GM12878 (cell line): Measurements from ENCODE around the gene SLC9A8. TPM values are rescaled to one million over a fixed set of nuclear protein-coding genes. Genes with fewer than 3 reads are reported as not detected.

Experiments used
- ATAC-seq: fragments of 200-7000 bp; cut with Tn5 transposase; 3 replicates; pipeline ENCODE4 v1.9.1; 2020; ENCODE audit warnings: mild to moderate bottlenecking, moderate library complexity
- BruUV-seq: library from RNA; stranded (reverse); fragments of 400-500 nt; replicated peaks from 2 replicates; lab custom pipeline; 2021; lab: Mats Ljungman, UMichigan
- CTCF ChIA-PET: fragments of 300-600 bp; sonication (Branson Sonifier 250); formaldehyde crosslinking; extraction: SDS; loops from one replicate; lab custom pipeline; 2021; ENCODE audit warnings: inconsistent platforms; lab: Yijun Ruan, JAX
- POLR2A ChIA-PET: fragments of 350-600 bp; formaldehyde crosslinking; extraction: SDS; loops from one replicate; lab custom pipeline; 2021; ENCODE audit warnings: inconsistent platforms; lab: Charles Lee
- RAD21 ChIA-PET: fragments of 300-600 bp; sonication (Branson Sonifier 250); formaldehyde crosslinking; loops from one replicate; lab custom pipeline; 2023; ENCODE audit warnings: antibody characterized with exemption; ENCODE audit not compliant: unreplicated experiment; lab: Charles Lee
- SMC1A ChIA-PET: fragments of 300-600 bp; sonication (Branson Sonifier 250); formaldehyde crosslinking; loops from one replicate; lab custom pipeline; 2023; ENCODE audit not compliant: unreplicated experiment, uncharacterized antibody; lab: Charles Lee
- DNase-seq: peaks from one replicate; pipeline ENCODE4 v3.0.0-alpha.2; 2011; ENCODE audit warnings: low read depth, low spot score
- FAIRE-seq: peaks from 3 replicates; lab custom pipeline; 2011; peaks lifted over from hg19 to GRCh38; lab: Jason Lieb, UNC
- H2AFZ ChIP-seq: 2 replicates; pipeline ENCODE4 v1.6.0; 2011; ENCODE audit warnings: low read depth, low read length, control low read depth; ENCODE audit not compliant: control insufficient read depth
- H3K27ac ChIP-seq: 2 replicates; pipeline ENCODE4 v1.5.1; 2011; ENCODE audit warnings: control low read depth; ENCODE audit not compliant: control insufficient read depth, insufficient read depth
- H3K27me3 ChIP-seq, 2 experiments: replicated peaks in 1 of 2; 2 replicates each; pipeline versions ENCODE4 v1.6.0 to v1.6.1; 2011; ENCODE audit warnings: low read length in 1 of 2; ENCODE audit not compliant: control insufficient read depth in 2 of 2, insufficient read depth in 2 of 2
- H3K36me3 ChIP-seq, 2 experiments: 2 replicates each; pipeline ENCODE4 v1.5.1; 2011; ENCODE audit warnings: low read length in 1 of 2; ENCODE audit not compliant: control insufficient read depth in 2 of 2, insufficient read depth in 2 of 2
- H3K4me1 ChIP-seq: 2 replicates; pipeline ENCODE4 v1.6.1; 2011; ENCODE audit warnings: mild to moderate bottlenecking, low read length, moderate library complexity, mixed read lengths; ENCODE audit not compliant: control insufficient read depth, insufficient read depth
- H3K4me2 ChIP-seq: 2 replicates; pipeline ENCODE4 v1.6.0; 2011; ENCODE audit warnings: control low read depth; ENCODE audit not compliant: control insufficient read depth, insufficient read depth
- H3K4me3 ChIP-seq: fragments of 200-600 bp; sonication (generic); 2 replicates; pipeline ENCODE4 v1.5.1; 2016
- H3K79me2 ChIP-seq: 2 replicates; pipeline ENCODE4 v1.6.0; 2011; ENCODE audit warnings: low read length; ENCODE audit not compliant: control insufficient read depth, insufficient read depth
- H3K9ac ChIP-seq: 2 replicates; pipeline ENCODE4 v1.8.0; 2011; ENCODE audit warnings: low read length, control low read depth, mixed read lengths; ENCODE audit not compliant: control insufficient read depth, insufficient read depth
- H3K9me3 ChIP-seq: replicated peaks from 3 replicates; pipeline ENCODE4 v1.5.1; 2011; ENCODE audit warnings: mild to moderate bottlenecking, low read length; ENCODE audit not compliant: control insufficient read depth, insufficient read depth
- H4K20me1 ChIP-seq: 2 replicates; pipeline ENCODE4 v1.6.0; 2011; ENCODE audit not compliant: control insufficient read depth, insufficient read depth
- BACH1 ChIP-seq: fragments of 450-650 bp; IDR thresholded peaks from 2 replicates; pipeline ENCODE4 v1.6.1; 2017; ENCODE audit warnings: mild to moderate bottlenecking, borderline replicate concordance
- CHD1 ChIP-seq: IDR thresholded peaks from 2 replicates; pipeline ENCODE4 v1.6.1; 2012; ENCODE audit warnings: low read depth, low read length, improper control_type of control experiment
- MEF2B ChIP-seq: fragments of 450-650 bp; IDR thresholded peaks from 2 replicates; pipeline ENCODE4 v1.6.1; 2018; ENCODE audit warnings: mild to moderate bottlenecking, moderate library complexity; ENCODE audit not compliant: partially characterized antibody, poor library complexity, severe bottlenecking
- MTA2 ChIP-seq: fragments of 450-650 bp; IDR thresholded peaks from 2 replicates; pipeline ENCODE4 v1.6.1; 2016; ENCODE audit warnings: low read depth, mild to moderate bottlenecking, moderate library complexity
- RB1 ChIP-seq: fragments of 450-650 bp; formaldehyde crosslinking; IDR thresholded peaks from 2 replicates; pipeline ENCODE4 v1.6.1; 2017; ENCODE audit warnings: mild to moderate bottlenecking, borderline replicate concordance
- RELB ChIP-seq: fragments of 450-650 bp; IDR thresholded peaks from 2 replicates; pipeline ENCODE4 v1.6.1; 2017; ENCODE audit warnings: low read depth, mild to moderate bottlenecking, moderate library complexity
- RFX5 ChIP-seq: IDR thresholded peaks from 2 replicates; pipeline ENCODE4 v1.6.1; 2011; ENCODE audit warnings: low read depth, low read length, improper control_type of control experiment
- SMAD5 ChIP-seq: IDR thresholded peaks from 2 replicates; pipeline ENCODE4 v1.6.1; 2016; ENCODE audit warnings: antibody characterized with exemption, low read depth
- SPI1 ChIP-seq: IDR thresholded peaks from 2 replicates; pipeline ENCODE4 v1.6.1; 2011; ENCODE audit warnings: low read depth, mild to moderate bottlenecking, low read length, moderate library complexity, borderline replicate concordance; ENCODE audit not compliant: insufficient read depth
- STAT3 ChIP-seq: IDR thresholded peaks from 2 replicates; pipeline ENCODE4 v1.6.1; 2011; ENCODE audit warnings: low read depth, low read length, improper control_type of control experiment
- USF2 ChIP-seq: IDR thresholded peaks from 2 replicates; pipeline ENCODE4 v1.6.1; 2011; ENCODE audit warnings: low read depth, low read length, improper control_type of control experiment, borderline replicate concordance
- YY1 ChIP-seq: IDR thresholded peaks from 2 replicates; pipeline ENCODE4 v1.6.1; 2011; ENCODE audit warnings: low read depth, mild to moderate bottlenecking, low read length
- ZBTB11 ChIP-seq: fragments of 450-650 bp; formaldehyde crosslinking; IDR thresholded peaks from 2 replicates; pipeline ENCODE4 v1.5.0; 2022; ENCODE audit warnings: mild to moderate bottlenecking, missing genetic modification characterization
- ZNF274 ChIP-seq: IDR thresholded peaks from one replicate; pipeline ENCODE4 v1.8.0; 2011; ENCODE audit not compliant: insufficient read length, insufficient read depth
- ZSCAN29 ChIP-seq: fragments of 450-650 bp; IDR thresholded peaks from 2 replicates; pipeline ENCODE4 v1.6.1; 2017; ENCODE audit warnings: mild to moderate bottlenecking, moderate library complexity
- WGBS: methylation state at CpG from one replicate; pipeline ENCODE4 v1.1.6; 2016; ENCODE audit warnings: low lambda C conversion rate; ENCODE audit not compliant: insufficient replicate concordance, insufficient coverage; ENCODE audit errors: missing lambda C conversion rate; 5-methylcytosine and 5-hydroxymethylcytosine counted together
- in situ Hi-C: fragments of 300-500 bp; cut with MboI; formaldehyde crosslinking; loops from 9 replicates; pipeline ENCODE4 v1.14.3; 2018; ENCODE audit warnings: mixed read lengths
- intact Hi-C: fragments of 100-400 bp; cut with micrococcal nuclease; formaldehyde crosslinking; loops from one replicate; pipeline ENCODE4 v1.14.2; 2022; ENCODE audit not compliant: unreplicated experiment
- polyA plus RNA-seq, 11 experiments: library from polyadenylated mRNA; depleted of rRNA in 4 of 11; unstranded in 6 of 11; stranded (reverse) in 5 of 11; fragments of >200 nt; fragmentation: Nextera tagmentation in 4 of 11; fragmentation: Illumina TruSeq in 1 of 11; extraction: Ambion mirVana in 4 of 11; extraction: Trizol in 1 of 11; gene quantifications; 1 replicate in 1 of 11; 2 replicates in 10 of 11; pipeline versions ENCODE4 v1.2.1 to v1.2.3, GENCODE V29; 2011 to 2016; ENCODE audit warnings: inconsistent platforms in 2 of 11, missing spikeins in 2 of 11, low read depth in 1 of 11
- total RNA-seq, 4 experiments: library from RNA; depleted of rRNA in 3 of 4; stranded (reverse); fragments of >200 nt in 3 of 4; fragmentation: Illumina TruSeq in 1 of 4; extraction: Trizol in 1 of 4; gene quantifications; 2 replicates each; pipeline versions ENCODE4 v1.2.1 to v1.2.3, GENCODE V29; 2013 to 2021

Gene SLC9A8
- total and polyA plus RNA-seq, 10 of the 15 experiments (the other 5 are each of a cell fraction or from before 2014, with no cell fraction given) = 0.40 to 15.5 (median 6.5) TPM

DNA sequence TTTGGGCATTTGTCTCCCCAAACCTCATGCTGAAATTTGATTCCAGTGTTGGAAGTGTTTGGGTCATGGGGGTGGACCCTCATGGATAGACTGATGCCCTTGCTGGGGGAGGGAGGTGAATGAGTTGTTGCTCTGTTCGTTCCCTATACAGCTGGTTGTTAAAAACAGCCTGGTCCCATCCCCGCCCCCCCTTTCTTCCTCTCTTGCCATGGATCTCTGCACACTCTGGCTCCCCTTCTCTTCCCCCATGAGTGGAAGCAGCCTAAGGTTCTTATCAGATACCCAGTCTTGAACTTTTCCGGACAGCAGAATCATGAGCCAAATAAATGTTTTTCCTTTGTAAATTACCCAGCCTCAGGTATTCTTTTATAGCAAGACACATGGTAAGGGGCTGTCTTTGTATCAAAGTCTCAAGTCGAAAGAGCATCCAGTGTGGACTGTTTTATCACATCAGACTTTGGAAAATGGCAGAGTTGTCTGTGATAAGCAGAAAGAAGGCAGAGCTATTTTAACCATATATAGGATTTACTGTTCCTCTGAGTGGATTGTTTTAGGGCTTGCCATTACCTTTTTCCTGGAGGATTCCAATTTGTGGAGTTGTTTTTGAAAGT lies 31.2 kb downstream of the SLC9A8 start (continued):
- no peak for TF ChIP-seq USF2
- TF ChIP-seq RELB = no peak
- TF ChIP-seq RFX5 = no peak
- no peak for TF ChIP-seq RB1
- no peak for TF ChIP-seq MEF2B
- no peak for TF ChIP-seq ZSCAN29

GRCh38 chr20:49845060-49845459 lies 32.4 kb downstream of the SLC9A8 start:
- Histone ChIP-seq H3K9me3 (peaks cover 6% of the 10 kb centered on the region; the same call in 2 of the 3 replicates), H3K27ac (no peak overlapping the region), H3K4me3 (no peak overlapping the region), H3K36me3 (peaks cover 6 to 12% of the 10 kb centered on the region in 2 experiments; a peak in 3 of 4 replicates), H3K79me2 (no peaks in the 10 kb centered on the region), H3K4me1 (peaks cover 4% of the 10 kb centered on the region; the same call in 1 of the 2 replicates), H3K27me3 (no peaks in the 10 kb centered on the region), H3K9ac (no peak overlapping the region), H2AFZ (no peak overlapping the region), H4K20me1 (no peaks in the 10 kb centered on the region), H3K4me2 (no peak overlapping the region)
- POLR2A ChIA-PET = interaction anchor here (0.6 kb wide), 2 partner anchors 32 to 189 kb away, joined by 3 to 4 read pairs; no protein-coding TSS in a partner anchor
- 86% methylated on average over 1 of the region's 1 CpG for WGBS
- in situ Hi-C loops = loop anchor here (5.0 kb wide), 1 partner anchor 233 kb away; no protein-coding TSS in a partner anchor
- BruUV-seq = no TSS peak
- DNase-seq (no peak), ATAC-seq (no peak), FAIRE-seq (no peak)
- intact Hi-C loops = no loop called here
- CTCF ChIA-PET = interaction anchor here (0.9 to 12.3 kb wide), 26 partner anchors 11 to 303 kb away, joined by 3 to 226 read pairs (median 8); partner anchors contain the start of gene B4GALT5
- RAD21 ChIA-PET = interaction anchor here (0.6 to 7.7 kb wide), 18 partner anchors 22 to 309 kb away, joined by 3 to 110 read pairs (median 6); partner anchors contain the start of gene SPATA2
- SMC1A ChIA-PET = interaction anchor here (0.9 to 7.1 kb wide), 20 partner anchors 12 to 303 kb away, joined by 3 to 65 read pairs (median 8); no protein-coding TSS in a partner anchor
- TF ChIP-seq STAT3 (no peak), MTA2 (no peak), ZNF274 (no peak), SPI1 (no peak), ZBTB11 (no peak), CHD1 (no peak), SMAD5 (no peak), YY1 (no peak), BACH1 (no peak)
